Measurements from ENCODE around the gene UGT1A10.
A peak's percentile ranks its signal among the peaks of the same experiment; 100 is the strongest.

UGT1A10 gene

GRCh38 chr2:233803292-233803911 lies 167.2 kb downstream of the UGT1A10 start:
- TF ChIP-seq CTCF (IDR thresholded peaks at IDR 0.05; ENCODE audit: insufficient read depth, low read depth, low read length, missing control alignments): no peak

GRCh38 chr2:233803994-233804393 lies 167.7 kb downstream of the UGT1A10 start:
- TF ChIP-seq CTCF (IDR thresholded peaks at IDR 0.05; ENCODE audit: insufficient read depth, low read depth, low read length, missing control alignments): no peak
- no peak overlapping the region for H3K4me3 ChIP-seq (ENCODE audit: low read depth, low read length)
- no peak for DNase-seq (ENCODE audit: low read depth)

More at GRCh38 chr2:233803292-233803911, 167.2 kb downstream of the UGT1A10 start:
- DNase-seq (ENCODE audit: low read depth): no peak
- H3K4me3 ChIP-seq (ENCODE audit: low read depth, low read length): no peak overlapping the region

GRCh38 chr2:233807215-233807865 lies 171.1 kb downstream of the UGT1A10 start:
- H3K4me3 ChIP-seq (ENCODE audit: low read depth, low read length): no peak overlapping the region
- no peak for DNase-seq (ENCODE audit: low read depth)
- TF ChIP-seq CTCF (IDR thresholded peaks at IDR 0.05; ENCODE audit: insufficient read depth, low read depth, low read length, missing control alignments): peak; percentile 2

GRCh38 chr2:233807966-233808935 lies 172.0 kb downstream of the UGT1A10 start:
- no peak for DNase-seq (ENCODE audit: low read depth)
- no peak overlapping the region for H3K4me3 ChIP-seq (ENCODE audit: low read depth, low read length)
- TF ChIP-seq CTCF (IDR thresholded peaks at IDR 0.05; ENCODE audit: insufficient read depth, low read depth, low read length, missing control alignments): no peak

GRCh38 chr2:233810385-233810784 lies 174.1 kb downstream of the UGT1A10 start:
- H3K4me3 ChIP-seq (ENCODE audit: low read depth, low read length): no peak overlapping the region
- TF ChIP-seq CTCF (IDR thresholded peaks at IDR 0.05; ENCODE audit: insufficient read depth, low read depth, low read length, missing control alignments): no peak
- DNase-seq (ENCODE audit: low read depth): no peak

GRCh38 chr2:233811087-233811486 lies 174.8 kb downstream of the UGT1A10 start:
- no peak overlapping the region for H3K4me3 ChIP-seq (ENCODE audit: low read depth, low read length)
- DNase-seq (ENCODE audit: low read depth): no peak

More at GRCh38 chr2:233811087-233811486, 174.8 kb downstream of the UGT1A10 start:
- TF ChIP-seq CTCF (IDR thresholded peaks at IDR 0.05; ENCODE audit: insufficient read depth, low read depth, low read length, missing control alignments): no peak

Data from GM12865 (cell line).